H1 (cell line): Measurements from ENCODE around the gene ANKRD13B. TPM values are rescaled to one million over a fixed set of nuclear protein-coding genes. Genes with fewer than 3 reads are reported as not detected.

Experiments
- SIRT6 ChIP-seq: IDR thresholded peaks from one replicate; pipeline ENCODE4 v1.7.1; 2012; ENCODE audit warnings: low read length, inconsistent platforms
- SRF ChIP-seq: IDR thresholded peaks from 2 replicates; pipeline ENCODE4 v1.6.1; 2011; ENCODE audit warnings: mild to moderate bottlenecking, low read depth, low read length, moderate library complexity
- polyA plus RNA-seq, 7 experiments: library from polyadenylated mRNA; depleted of rRNA in 3 of 7; stranded (reverse) in 5 of 7; unstranded in 2 of 7; fragments of >200 nt in 5 of 7; fragments of 200-250 nt in 2 of 7; gene quantifications; 1 replicate in 5 of 7; 2 replicates in 1 of 7; 4 replicates in 1 of 7; pipeline versions ENCODE4 v1.2.1 to v1.2.3, GENCODE V29; 2011 to 2013; ENCODE audit warnings: missing spikeins in 2 of 7, mixed read lengths in 2 of 7
- total RNA-seq: library from RNA; stranded (reverse); fragmentation: NEBNext Ultra II Directional; extraction: Animal tissue kit (Norgen Biotek cat#: 25700); gene quantifications from 2 replicates; pipeline ENCODE4 v1.2.1, GENCODE V29; 2021
- TF ChIP-seq, protein P1 (sequence below): fragments of 300-600 bp; sonication (generic); IDR thresholded peaks from 2 replicates; pipeline ENCODE4 v1.7.1; 2012; ENCODE audit warnings: low read length, moderate library complexity, mild to moderate bottlenecking, inconsistent platforms; ENCODE audit not compliant: insufficient replicate concordance
- TF ChIP-seq, protein P2 (sequence below), 3 experiments: IDR thresholded peaks; 1 replicate in 2 of 3; 2 replicates in 1 of 3; pipeline versions ENCODE4 v1.5.1 to v1.6.1; 2011; ENCODE audit warnings: low read length in 3 of 3, mild to moderate bottlenecking in 3 of 3, inconsistent platforms in 2 of 3, low read depth in 1 of 3, moderate library complexity in 1 of 3; ENCODE audit not compliant: insufficient read depth in 1 of 3; ENCODE audit errors: control extremely low read depth in 1 of 3
- TF ChIP-seq, protein P3 (sequence below): IDR thresholded peaks from 2 replicates; pipeline ENCODE4 v1.6.1; 2011; ENCODE audit warnings: low read depth, mild to moderate bottlenecking, low read length; ENCODE audit not compliant: insufficient read depth

The ANKRD13B gene
- total and polyA plus RNA-seq, 2 of the 8 experiments (the other 6 are each of a cell fraction or from before 2014, with no cell fraction given): 16.4 to 48.5 TPM

DNA sequence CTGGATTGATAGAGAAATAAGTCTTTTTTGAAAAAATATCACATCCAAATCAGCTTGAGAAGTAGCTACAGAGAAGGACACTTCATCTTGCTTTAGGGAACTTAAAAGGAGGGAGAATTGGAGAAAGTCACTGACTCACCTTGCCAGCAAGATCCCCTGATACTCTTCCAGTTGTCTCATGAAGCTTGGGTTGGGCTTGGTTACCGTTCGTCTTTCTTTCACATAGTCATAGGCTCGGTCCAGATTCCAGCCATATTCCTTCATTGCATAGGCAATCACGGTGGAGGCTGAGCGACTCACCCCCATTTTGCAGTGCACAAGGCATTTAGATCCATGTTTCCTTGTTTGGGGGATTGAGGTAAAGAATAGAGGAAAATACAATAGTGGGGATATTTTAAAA, 55.1 kb downstream of the ANKRD13B start (continued):
- TF ChIP-seq, protein P1, sequence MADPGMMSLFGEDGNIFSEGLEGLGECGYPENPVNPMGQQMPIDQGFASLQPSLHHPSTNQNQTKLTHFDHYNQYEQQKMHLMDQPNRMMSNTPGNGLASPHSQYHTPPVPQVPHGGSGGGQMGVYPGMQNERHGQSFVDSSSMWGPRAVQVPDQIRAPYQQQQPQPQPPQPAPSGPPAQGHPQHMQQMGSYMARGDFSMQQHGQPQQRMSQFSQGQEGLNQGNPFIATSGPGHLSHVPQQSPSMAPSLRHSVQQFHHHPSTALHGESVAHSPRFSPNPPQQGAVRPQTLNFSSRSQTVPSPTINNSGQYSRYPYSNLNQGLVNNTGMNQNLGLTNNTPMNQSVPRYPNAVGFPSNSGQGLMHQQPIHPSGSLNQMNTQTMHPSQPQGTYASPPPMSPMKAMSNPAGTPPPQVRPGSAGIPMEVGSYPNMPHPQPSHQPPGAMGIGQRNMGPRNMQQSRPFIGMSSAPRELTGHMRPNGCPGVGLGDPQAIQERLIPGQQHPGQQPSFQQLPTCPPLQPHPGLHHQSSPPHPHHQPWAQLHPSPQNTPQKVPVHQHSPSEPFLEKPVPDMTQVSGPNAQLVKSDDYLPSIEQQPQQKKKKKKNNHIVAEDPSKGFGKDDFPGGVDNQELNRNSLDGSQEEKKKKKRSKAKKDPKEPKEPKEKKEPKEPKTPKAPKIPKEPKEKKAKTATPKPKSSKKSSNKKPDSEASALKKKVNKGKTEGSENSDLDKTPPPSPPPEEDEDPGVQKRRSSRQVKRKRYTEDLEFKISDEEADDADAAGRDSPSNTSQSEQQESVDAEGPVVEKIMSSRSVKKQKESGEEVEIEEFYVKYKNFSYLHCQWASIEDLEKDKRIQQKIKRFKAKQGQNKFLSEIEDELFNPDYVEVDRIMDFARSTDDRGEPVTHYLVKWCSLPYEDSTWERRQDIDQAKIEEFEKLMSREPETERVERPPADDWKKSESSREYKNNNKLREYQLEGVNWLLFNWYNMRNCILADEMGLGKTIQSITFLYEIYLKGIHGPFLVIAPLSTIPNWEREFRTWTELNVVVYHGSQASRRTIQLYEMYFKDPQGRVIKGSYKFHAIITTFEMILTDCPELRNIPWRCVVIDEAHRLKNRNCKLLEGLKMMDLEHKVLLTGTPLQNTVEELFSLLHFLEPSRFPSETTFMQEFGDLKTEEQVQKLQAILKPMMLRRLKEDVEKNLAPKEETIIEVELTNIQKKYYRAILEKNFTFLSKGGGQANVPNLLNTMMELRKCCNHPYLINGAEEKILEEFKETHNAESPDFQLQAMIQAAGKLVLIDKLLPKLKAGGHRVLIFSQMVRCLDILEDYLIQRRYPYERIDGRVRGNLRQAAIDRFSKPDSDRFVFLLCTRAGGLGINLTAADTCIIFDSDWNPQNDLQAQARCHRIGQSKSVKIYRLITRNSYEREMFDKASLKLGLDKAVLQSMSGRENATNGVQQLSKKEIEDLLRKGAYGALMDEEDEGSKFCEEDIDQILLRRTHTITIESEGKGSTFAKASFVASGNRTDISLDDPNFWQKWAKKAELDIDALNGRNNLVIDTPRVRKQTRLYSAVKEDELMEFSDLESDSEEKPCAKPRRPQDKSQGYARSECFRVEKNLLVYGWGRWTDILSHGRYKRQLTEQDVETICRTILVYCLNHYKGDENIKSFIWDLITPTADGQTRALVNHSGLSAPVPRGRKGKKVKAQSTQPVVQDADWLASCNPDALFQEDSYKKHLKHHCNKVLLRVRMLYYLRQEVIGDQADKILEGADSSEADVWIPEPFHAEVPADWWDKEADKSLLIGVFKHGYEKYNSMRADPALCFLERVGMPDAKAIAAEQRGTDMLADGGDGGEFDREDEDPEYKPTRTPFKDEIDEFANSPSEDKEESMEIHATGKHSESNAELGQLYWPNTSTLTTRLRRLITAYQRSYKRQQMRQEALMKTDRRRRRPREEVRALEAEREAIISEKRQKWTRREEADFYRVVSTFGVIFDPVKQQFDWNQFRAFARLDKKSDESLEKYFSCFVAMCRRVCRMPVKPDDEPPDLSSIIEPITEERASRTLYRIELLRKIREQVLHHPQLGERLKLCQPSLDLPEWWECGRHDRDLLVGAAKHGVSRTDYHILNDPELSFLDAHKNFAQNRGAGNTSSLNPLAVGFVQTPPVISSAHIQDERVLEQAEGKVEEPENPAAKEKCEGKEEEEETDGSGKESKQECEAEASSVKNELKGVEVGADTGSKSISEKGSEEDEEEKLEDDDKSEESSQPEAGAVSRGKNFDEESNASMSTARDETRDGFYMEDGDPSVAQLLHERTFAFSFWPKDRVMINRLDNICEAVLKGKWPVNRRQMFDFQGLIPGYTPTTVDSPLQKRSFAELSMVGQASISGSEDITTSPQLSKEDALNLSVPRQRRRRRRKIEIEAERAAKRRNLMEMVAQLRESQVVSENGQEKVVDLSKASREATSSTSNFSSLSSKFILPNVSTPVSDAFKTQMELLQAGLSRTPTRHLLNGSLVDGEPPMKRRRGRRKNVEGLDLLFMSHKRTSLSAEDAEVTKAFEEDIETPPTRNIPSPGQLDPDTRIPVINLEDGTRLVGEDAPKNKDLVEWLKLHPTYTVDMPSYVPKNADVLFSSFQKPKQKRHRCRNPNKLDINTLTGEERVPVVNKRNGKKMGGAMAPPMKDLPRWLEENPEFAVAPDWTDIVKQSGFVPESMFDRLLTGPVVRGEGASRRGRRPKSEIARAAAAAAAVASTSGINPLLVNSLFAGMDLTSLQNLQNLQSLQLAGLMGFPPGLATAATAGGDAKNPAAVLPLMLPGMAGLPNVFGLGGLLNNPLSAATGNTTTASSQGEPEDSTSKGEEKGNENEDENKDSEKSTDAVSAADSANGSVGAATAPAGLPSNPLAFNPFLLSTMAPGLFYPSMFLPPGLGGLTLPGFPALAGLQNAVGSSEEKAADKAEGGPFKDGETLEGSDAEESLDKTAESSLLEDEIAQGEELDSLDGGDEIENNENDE: no peak
- TF ChIP-seq SRF (no peak), SIRT6 (no peak)
- TF ChIP-seq, protein P2, sequence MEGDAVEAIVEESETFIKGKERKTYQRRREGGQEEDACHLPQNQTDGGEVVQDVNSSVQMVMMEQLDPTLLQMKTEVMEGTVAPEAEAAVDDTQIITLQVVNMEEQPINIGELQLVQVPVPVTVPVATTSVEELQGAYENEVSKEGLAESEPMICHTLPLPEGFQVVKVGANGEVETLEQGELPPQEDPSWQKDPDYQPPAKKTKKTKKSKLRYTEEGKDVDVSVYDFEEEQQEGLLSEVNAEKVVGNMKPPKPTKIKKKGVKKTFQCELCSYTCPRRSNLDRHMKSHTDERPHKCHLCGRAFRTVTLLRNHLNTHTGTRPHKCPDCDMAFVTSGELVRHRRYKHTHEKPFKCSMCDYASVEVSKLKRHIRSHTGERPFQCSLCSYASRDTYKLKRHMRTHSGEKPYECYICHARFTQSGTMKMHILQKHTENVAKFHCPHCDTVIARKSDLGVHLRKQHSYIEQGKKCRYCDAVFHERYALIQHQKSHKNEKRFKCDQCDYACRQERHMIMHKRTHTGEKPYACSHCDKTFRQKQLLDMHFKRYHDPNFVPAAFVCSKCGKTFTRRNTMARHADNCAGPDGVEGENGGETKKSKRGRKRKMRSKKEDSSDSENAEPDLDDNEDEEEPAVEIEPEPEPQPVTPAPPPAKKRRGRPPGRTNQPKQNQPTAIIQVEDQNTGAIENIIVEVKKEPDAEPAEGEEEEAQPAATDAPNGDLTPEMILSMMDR (IDR thresholded peaks at IDR 0.05; ENCODE audit: control extremely low read depth in 1 of 3, insufficient read depth in 1 of 3, low read depth in 1 of 3, low read length in 3 of 3): no peak
- TF ChIP-seq, protein P3, sequence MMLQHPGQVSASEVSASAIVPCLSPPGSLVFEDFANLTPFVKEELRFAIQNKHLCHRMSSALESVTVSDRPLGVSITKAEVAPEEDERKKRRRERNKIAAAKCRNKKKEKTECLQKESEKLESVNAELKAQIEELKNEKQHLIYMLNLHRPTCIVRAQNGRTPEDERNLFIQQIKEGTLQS: no peak
